GM11168 (cell line): ENCODE data around the gene RSPH3.

ENCODE experiments used
- in situ Hi-C: fragments of 300-500 bp; cut with MboI; formaldehyde crosslinking; loops from one replicate; pipeline ENCODE4 v1.12.0; 2022; ENCODE audit warnings: low sequenced_read_pairs; ENCODE audit not compliant: unreplicated experiment

Gene RSPH3

DNA sequence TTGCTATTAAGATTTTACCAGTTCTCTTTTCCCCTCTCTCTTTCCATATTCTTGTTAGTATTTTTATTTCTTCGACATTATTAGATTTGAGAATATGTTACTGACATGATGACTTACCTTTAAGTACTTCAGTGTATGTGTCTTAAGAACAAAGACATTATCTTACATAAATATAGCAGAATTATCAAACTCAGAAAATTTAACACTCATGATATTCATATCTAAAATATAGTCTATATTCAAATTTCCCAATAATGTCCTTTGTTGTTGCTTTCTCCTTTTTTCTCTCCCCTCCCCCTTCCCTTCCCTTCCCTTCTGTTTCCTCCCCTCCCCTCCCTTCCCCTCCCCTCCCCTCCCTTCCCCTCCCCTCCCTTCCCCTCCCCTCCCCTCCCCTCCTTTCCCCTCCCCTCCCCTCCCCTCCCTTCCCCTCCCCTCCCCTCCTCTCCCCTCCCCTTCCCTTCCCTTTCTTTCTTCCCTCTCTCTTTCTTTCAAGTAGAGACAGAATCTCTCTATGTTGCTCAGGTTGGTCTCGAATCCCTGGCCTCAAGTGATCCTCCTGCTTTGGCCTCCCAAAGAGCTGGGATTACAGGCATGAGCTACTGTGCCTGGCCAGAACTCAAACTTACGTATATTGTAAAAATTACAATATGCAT lies 56.5 kb downstream of the RSPH3 start:
- in situ Hi-C loops: no loop called here

DNA sequence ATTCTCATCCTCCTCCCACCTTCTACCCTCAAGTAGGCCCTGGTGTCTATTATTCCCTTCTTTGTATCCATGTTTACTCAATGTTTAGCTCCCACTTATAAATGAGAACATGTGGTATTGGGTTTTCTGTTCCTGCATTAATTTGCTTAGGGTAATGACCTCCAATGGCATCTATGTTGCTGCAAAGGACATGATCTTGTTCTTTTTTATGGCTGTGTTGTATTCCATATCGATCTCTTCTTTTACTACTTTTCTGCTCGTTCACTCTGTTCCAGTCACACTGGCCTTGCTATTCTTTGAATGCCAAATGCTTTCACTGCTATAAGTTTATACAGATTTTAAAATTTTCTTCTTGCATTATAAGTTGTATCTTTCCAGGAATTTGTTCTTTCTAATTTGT lies 57.7 kb downstream of the RSPH3 start:
- in situ Hi-C loops: no loop called here

DNA sequence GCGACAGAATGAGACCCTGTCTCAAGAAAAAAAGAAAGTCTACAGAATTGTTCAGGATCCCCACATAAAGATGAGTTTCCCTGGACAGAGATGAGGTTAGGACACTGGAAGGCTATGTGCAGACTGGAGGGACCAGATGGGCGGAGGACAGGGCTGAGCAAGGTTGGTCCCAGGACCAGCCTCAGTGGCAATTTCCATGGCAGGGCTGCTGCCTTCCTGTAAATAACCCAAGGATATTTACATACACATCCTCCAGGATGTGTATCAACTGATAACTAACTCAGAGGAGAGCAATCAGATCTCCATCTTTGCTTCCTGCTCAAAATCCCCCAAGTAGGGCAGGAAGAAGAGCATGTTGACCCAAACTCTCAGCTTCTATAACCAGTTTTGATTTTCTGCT lies 58.8 kb downstream of the RSPH3 start:
- in situ Hi-C loops: no loop called here

DNA sequence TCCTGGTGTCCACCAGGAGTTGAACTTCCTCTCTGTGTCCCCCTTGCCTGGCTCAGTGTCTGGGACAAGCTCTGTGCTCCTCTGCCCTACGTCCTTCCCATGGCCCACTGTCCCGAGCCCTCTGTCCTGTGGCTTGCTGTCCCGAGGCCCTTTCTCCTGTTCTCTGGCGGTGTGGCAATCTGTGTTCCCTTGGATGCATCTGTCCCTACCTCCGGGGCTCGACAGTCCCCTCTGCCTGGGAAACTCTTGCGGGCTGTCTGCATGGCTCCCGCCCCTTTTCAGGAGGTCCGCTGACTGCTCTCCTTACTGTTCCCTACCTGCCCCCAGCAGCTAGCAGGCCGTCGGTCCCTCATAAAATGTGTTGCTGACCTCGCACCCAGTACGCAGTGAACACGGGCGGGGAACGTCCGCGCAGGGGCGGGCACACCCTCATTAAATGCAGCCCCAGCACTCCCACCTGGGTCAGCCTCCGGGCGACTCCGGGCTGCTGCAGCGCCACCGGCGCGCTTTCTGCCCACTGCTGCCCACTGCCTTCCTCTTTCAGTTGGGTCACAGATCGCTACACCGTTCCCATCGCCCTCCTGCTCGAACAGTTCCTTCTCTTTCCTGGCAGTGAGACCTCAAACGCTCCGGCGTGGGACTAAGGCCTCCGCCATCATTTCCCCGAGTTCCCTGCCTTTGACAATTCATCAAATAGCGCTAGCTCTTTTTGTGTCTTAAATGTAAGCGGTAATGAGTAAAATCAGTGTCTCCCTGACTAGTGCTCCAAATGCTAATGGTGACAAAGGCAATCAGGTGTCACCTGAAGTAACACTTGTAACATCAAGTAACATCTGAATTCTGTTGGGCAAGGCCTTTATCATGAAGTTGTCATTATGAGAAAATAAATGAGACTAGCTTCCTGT lies 60.5 kb downstream of the RSPH3 start:
- in situ Hi-C loops: no loop called here

DNA sequence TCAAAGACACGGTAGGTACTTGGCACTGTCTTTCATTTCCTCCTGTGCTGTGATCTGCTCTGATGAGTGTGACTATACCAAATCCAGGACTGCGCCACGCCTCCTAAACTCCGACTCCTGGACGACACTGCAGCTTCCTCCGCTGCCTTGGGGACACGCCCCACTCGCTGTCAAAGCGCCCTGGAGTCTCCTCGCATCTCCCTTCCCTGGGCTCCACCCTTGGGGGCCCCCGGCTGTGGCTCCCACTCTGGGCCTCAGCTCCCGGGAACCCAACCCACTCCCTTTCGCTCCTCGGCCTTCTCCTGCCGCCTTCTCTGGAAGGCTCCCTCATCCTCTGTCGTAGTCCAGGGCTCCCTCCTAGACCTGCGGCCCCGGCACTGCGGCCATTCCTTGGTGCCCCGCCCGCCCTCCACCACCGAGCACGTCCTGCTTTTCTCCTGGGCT lies 61.2 kb downstream of the RSPH3 start:
- in situ Hi-C loops: no loop called here

DNA sequence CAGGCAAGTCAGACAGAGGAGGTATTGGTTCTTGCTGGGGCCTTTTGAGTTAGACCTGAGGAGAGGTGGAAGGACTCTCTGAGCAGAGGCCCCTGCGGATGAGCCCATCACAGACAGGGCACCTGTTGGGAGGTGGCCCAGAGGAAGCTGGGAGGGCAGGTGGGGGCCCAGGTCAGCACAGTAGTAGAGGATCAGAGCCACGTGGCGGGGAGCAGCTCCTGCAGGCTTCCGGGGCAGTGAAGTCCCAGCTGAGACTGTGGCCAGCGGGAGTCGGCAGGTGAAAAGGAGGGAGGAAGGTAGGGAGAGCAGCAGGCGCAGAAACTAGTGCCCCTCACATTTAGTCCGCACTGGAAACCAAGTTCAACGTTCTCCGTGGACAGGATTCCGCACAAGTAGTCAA lies 61.8 kb downstream of the RSPH3 start:
- in situ Hi-C loops: no loop called here

DNA sequence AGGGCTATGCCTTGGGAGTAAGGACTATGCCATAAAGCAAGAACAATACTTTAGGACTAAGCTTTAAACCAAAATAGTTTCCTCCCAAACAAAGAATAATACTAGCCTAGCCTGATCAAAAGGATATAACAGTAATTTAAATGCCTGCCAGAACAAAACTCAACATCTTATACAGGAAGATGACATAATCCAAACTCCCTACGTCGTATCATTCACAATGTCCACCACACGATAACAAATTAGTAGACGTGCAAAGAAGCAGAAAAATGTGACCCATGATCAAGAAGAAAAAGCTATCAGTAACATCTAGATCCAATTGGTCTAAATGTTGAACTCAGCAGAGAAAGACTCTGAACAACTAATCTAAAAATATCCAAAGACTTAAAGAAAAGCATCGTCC lies 65.8 kb downstream of the RSPH3 start:
- in situ Hi-C loops: no loop called here

DNA sequence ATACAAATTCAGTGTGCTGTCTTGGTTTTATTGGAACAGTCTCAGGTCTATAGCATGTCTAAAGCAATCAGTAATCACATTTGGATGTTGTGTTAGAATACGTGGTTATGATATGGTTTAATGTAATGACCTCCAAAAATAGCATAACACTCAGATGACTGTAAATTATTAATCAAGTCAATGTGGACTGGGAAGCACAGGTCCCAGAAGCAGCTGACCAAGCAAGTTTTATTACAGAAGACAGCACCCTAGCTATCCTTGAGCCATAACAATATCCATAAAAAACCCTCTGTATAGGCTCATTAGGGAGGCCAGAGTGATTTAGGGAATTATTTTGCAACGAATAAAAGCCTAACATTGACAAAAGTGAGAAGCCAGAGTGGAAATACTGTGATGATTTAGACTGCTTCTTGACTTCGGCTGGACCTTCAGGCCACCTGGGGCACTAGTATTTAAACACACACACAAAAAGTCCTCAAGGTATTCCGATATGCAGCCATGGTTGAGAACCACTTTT lies 66.9 kb downstream of the RSPH3 start:
- in situ Hi-C loops: no loop called here

DNA sequence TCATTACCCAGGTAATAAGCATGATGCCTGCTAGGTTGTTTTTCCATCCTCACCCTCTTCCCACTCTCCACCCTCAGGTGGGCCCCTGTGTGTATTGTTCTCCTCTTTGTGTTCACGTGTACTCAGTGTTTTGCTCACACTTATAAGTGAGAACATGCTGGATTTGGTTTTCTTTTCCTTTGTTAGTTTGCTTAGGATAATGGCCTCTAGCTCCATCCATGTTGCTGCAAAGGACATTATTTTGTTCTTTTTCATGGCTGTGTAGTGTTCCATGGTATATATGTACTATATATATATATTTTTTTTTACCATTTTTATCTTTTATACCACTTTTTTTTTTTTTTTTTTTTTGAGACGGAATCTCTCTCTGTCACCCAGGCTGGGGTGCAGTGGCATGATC lies 71.9 kb downstream of the RSPH3 start:
- in situ Hi-C loops: no loop called here

DNA sequence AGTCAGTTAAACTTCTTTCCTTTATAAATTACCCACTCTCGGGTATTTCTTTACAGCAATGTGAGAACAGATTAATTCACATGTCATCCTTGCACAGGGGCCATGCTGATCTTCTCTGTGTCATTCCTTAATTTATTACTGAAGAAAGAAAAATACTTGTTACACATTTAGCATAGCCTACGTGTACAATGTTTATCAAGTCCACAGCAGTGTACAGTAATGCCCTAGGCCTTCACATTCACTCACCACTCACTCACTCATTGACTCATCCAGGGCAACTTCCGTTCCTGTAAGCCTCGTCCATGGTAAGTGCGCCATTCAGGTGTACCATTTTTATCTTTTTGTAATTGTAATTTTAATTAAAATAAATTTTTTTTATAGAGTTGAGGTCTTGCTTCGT lies 73.6 kb downstream of the RSPH3 start:
- in situ Hi-C loops: no loop called here

DNA sequence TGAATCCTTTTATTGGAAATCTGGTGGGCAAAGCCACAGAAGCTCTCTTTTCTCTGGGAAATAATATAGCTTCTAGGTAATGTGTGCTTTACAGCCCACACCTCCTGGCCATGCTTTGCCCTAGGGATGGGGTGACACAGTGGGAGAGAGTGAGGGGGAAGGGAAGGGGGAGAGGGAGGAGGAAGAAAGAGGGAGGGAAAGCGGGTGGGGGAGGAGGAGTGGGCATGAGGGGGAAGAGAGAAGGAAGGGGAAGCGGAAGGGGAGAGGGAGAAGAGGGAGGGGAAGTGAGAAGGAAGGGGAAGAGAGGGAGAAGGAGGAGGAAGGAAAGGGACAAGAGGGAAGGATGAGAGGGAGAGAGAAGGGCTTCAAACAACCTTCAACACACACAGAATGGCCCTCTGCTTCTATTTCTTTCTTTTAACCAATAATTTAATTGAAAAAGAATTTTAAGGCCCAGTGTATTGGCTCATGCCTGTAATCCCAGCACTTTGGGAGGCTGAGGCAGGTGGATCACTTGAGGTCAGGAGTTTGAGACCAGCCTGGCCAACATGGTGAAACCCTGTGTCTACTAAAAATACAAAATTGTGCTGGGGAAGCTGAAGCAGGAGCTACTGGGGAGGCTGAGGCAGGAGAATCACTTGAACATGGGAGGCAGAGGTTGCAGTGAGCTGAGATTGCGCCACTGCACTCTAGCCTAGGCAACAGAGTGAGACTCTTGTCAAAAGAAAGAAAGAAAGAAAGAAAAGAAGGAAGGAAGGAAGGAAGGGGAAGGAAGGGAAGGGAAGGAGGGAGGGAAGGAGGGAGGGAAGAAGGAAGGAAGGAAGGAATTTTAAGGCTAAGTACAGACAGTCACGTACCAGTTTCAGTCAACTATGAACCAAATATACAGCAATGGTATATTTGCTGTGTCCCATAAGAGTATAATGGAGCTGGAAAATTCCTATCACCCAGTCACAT lies 75.2 kb downstream of the RSPH3 start:
- in situ Hi-C loops: no loop called here

DNA sequence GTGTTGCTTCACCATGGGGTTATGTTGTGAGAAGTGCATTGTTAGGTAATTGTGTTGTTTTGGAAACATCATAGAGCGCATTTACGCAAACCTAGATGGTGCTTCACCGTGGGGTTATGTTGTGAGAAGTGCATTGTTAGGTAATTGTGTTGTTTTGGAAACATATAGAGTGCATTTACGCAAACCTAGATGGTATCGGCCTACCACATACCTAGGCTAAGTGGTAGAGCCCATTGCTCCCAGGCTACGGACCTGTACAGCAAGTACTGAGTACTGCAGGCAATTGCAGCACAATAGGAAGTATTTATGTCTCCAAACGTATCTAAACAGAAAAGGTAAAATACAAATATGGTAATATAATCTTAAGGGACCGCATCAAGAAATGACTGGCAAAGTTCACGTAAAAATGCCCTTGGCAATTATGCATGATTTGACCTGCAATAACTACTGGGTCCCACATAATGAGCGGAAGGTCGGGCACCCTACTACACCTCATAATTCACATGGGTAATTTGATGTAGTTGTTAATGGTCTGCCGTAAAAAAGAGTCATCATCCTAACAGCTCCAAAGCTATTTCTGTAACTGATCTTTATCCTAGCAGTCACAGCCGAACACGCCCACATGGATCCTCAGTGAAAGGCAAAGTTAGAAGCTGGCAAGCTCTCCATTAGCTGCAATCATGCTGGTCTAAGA lies 76.0 kb downstream of the RSPH3 start:
- in situ Hi-C loops: no loop called here
